HCT116 (cell line): Measurements from ENCODE around the gene CTSH. TPM values are rescaled to one million over a fixed set of nuclear protein-coding genes. Genes with fewer than 3 reads are reported as not detected.

ENCODE experiments used
- ATAC-seq: fragments of 200-7000 bp; cut with Tn5 transposase; 2 replicates; pipeline ENCODE4 v1.9.1; 2020; ENCODE audit warnings: mild to moderate bottlenecking, moderate library complexity
- BruUV-seq: library from RNA; stranded (reverse); fragments of 400-500 nt; replicated peaks from 2 replicates; lab custom pipeline; 2021; lab: Mats Ljungman, UMichigan
- CTCF ChIA-PET: fragments of 300-600 bp; sonication (Branson Sonifier 250); formaldehyde crosslinking; loops from one replicate; lab custom pipeline; 2021; ENCODE audit warnings: antibody characterized with exemption; lab: Charles Lee
- POLR2A ChIA-PET: fragments of 300-600, 350-600 bp; sonication (Branson Sonifier 250); formaldehyde crosslinking; loops from one replicate; lab custom pipeline; 2021; ENCODE audit warnings: antibody characterized with exemption; lab: Charles Lee
- RAD21 ChIA-PET, 2 experiments: fragments of 300-600 bp; sonication (Branson Sonifier 250); formaldehyde crosslinking; loops; one replicate each; lab custom pipeline; 2023; ENCODE audit warnings: low total read pairs in 2 of 2; ENCODE audit not compliant: uncharacterized antibody in 2 of 2, unreplicated experiment in 2 of 2, low non-redundant PET in 1 of 2; lab: Charles Lee
- DNase-seq: peaks from one replicate; pipeline ENCODE4 v3.0.0-alpha.2; 2010; ENCODE audit warnings: low read depth, low spot score
- H2AFZ ChIP-seq: fragments of 200-600 bp; shearing (Covaris generic), sonication (generic); 2 replicates; pipeline ENCODE4 v1.6.1; 2017; ENCODE audit warnings: low read depth, mixed run types, mixed read lengths, antibody characterized with exemption, low read length; ENCODE audit not compliant: poor library complexity, severe bottlenecking
- H3K27ac ChIP-seq: 2 replicates; pipeline ENCODE4 v1.5.1; 2012; ENCODE audit warnings: low read depth, low read length
- H3K27me3 ChIP-seq: fragments of 200-600 bp; sonication (generic); 2 replicates; pipeline ENCODE4 v1.6.1; 2016; ENCODE audit warnings: mixed run types, low read length, mixed read lengths; ENCODE audit not compliant: insufficient read depth
- H3K36me3 ChIP-seq, 2 experiments: fragments of 200-500 bp in 1 of 2; fragments of 200-600 bp in 1 of 2; sonication (Bioruptor generic) in 1 of 2; sonication (generic) in 1 of 2; 2 replicates each; pipeline versions ENCODE4 v1.5.1 to v1.6.1; 2014 to 2016; ENCODE audit warnings: low read length in 2 of 2, inconsistent platforms in 1 of 2, mixed read lengths in 1 of 2, mixed run types in 1 of 2; ENCODE audit not compliant: insufficient read depth in 2 of 2, control insufficient read depth in 1 of 2
- H3K4me1 ChIP-seq, 2 experiments: fragments of 200-600 bp in 1 of 2; sonication (generic) in 1 of 2; 2 replicates each; pipeline versions ENCODE4 v1.5.1 to v1.6.1; 2012 to 2017; ENCODE audit warnings: low read length in 2 of 2, inconsistent platforms in 1 of 2, mild to moderate bottlenecking in 1 of 2, mixed read lengths in 1 of 2, mixed run types in 1 of 2, moderate library complexity in 1 of 2; ENCODE audit not compliant: insufficient read depth in 2 of 2, control insufficient read depth in 1 of 2
- H3K4me2 ChIP-seq: fragments of 200-600 bp; sonication (generic); 2 replicates; pipeline ENCODE4 v1.6.1; 2017; ENCODE audit warnings: mixed run types, low read length, mixed read lengths
- H3K4me3 ChIP-seq, 2 experiments: fragments of 200-600 bp in 1 of 2; sonication (generic) in 1 of 2; replicated peaks in 1 of 2; 2 replicates each; pipeline ENCODE4 v1.5.1; 2011 to 2016; ENCODE audit warnings: low read length in 2 of 2, control low read depth in 1 of 2, low read depth in 1 of 2, mild to moderate bottlenecking in 1 of 2, mixed read lengths in 1 of 2, mixed run types in 1 of 2
- H3K79me2 ChIP-seq: fragments of 200-600 bp; sonication (generic); 2 replicates; pipeline ENCODE4 v1.6.1; 2017; ENCODE audit warnings: mild to moderate bottlenecking, mixed run types, low read length, moderate library complexity, mixed read lengths; ENCODE audit not compliant: insufficient read depth
- H3K9ac ChIP-seq: fragments of 200-600 bp; sonication (generic); 2 replicates; pipeline ENCODE4 v1.6.1; 2016; ENCODE audit warnings: low read length, mixed read lengths
- H3K9me2 ChIP-seq: fragments of 200-600 bp; sonication (generic), shearing (Covaris generic); 2 replicates; pipeline ENCODE4 v1.6.1; 2017; ENCODE audit warnings: mixed run types, mild to moderate bottlenecking, moderate library complexity; ENCODE audit not compliant: insufficient read depth
- H3K9me3 ChIP-seq, 2 experiments: fragments of 200-500 bp in 1 of 2; fragments of 200-600 bp in 1 of 2; sonication (Bioruptor generic) in 1 of 2; sonication (generic) in 1 of 2; 2 replicates each; pipeline ENCODE4 v1.6.1; 2014 to 2017; ENCODE audit warnings: low read length in 2 of 2, mixed read lengths in 2 of 2, inconsistent platforms in 1 of 2, low read depth in 1 of 2, mild to moderate bottlenecking in 1 of 2, mixed run types in 1 of 2, moderate library complexity in 1 of 2; ENCODE audit not compliant: control insufficient read depth in 1 of 2, insufficient read depth in 1 of 2
- H4K20me1 ChIP-seq: fragments of 200-600 bp; sonication (generic), shearing (Covaris generic); 2 replicates; pipeline ENCODE4 v1.6.1; 2017; ENCODE audit warnings: mixed run types, mild to moderate bottlenecking, moderate library complexity; ENCODE audit not compliant: insufficient read depth
- ELF1 ChIP-seq: IDR thresholded peaks from 2 replicates; pipeline ENCODE4 v1.6.1; 2012; ENCODE audit warnings: low read depth, borderline replicate concordance
- MAX ChIP-seq: IDR thresholded peaks from 2 replicates; pipeline ENCODE4 v1.6.1; 2012
- POLR2A ChIP-seq: IDR thresholded peaks from 2 replicates; pipeline ENCODE4 v1.7.0; 2011; ENCODE audit warnings: borderline replicate concordance; ENCODE audit not compliant: insufficient read depth, insufficient read length; ENCODE audit errors: extremely low read depth
- POLR2AphosphoS5 ChIP-seq: IDR thresholded peaks from 2 replicates; pipeline ENCODE4 v1.6.1; 2011; ENCODE audit warnings: mild to moderate bottlenecking, low read depth, low read length, moderate library complexity
- REST ChIP-seq: IDR thresholded peaks from 2 replicates; pipeline ENCODE4 v1.6.1; 2012; ENCODE audit warnings: low read depth
- SP1 ChIP-seq: IDR thresholded peaks from 2 replicates; pipeline ENCODE4 v1.6.1; 2012; ENCODE audit warnings: low read depth
- intact Hi-C: fragments of 100-400 bp; cut with micrococcal nuclease; formaldehyde crosslinking; loops from 2 replicates; pipeline ENCODE4 v1.10.0; 2022
- total RNA-seq: library from RNA; stranded (reverse); gene quantifications from one replicate; pipeline ENCODE4 v1.2.1, GENCODE V29; 2021; ENCODE audit not compliant: unreplicated experiment
- TF ChIP-seq, protein P1 (sequence below): IDR thresholded peaks from 2 replicates; pipeline ENCODE4 v1.6.1; 2011; ENCODE audit warnings: mild to moderate bottlenecking, low read length, moderate library complexity; ENCODE audit not compliant: insufficient replicate concordance; ENCODE audit errors: extremely low read depth

CTSH gene
- total RNA-seq, 1 experiment from 2014 or later: 37.5 TPM

DNA sequence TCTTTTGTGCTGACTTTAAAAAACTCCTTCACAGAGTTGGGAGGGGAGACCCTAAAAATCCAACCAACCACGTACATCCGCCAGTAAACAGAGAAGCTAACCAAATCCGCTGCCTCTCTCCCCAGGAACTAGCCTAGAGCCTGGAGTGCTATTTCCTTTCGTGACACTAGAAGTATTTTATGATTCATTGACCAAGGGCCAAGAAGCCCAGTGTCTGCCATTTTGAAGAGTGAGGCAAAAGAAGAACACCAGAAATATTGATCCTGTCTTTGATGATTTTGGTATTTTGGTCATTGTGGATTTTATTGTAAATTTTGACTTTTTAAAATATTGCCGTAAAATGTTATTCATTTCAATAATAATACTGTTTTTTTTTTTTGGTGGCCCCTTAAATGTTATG lies 10.5 kb upstream of the CTSH start:
- intact Hi-C loops: no loop called here
- ATAC-seq (no peak), DNase-seq (no peak)
- TF ChIP-seq REST (no peak), MAX (no peak), POLR2A (no peak)
- H3K36me3 ChIP-seq: no peaks in the 10 kb centered on the region
- H3K79me2 ChIP-seq: no peaks in the 10 kb centered on the region
- peaks cover 12 to 23% of the 10 kb centered on the region in 2 experiments; a peak in 3 of 4 replicates for H3K4me1 ChIP-seq
- BruUV-seq: no TSS peak
- no peak overlapping the region for H2AFZ ChIP-seq
- CTCF ChIA-PET: no interaction called here
- H4K20me1 ChIP-seq: no peaks in the 10 kb centered on the region
- no peaks in the 10 kb centered on the region for H3K27me3 ChIP-seq
- POLR2A ChIA-PET: no interaction called here
- no peak overlapping the region for H3K4me3 ChIP-seq
- no peak overlapping the region for H3K4me2 ChIP-seq
- H3K9me3 ChIP-seq: no peaks in the 10 kb centered on the region
- H3K27ac ChIP-seq: no peak overlapping the region
- no peaks in the 10 kb centered on the region for H3K9me2 ChIP-seq
- H3K9ac ChIP-seq: no peak overlapping the region
- RAD21 ChIA-PET: no interaction called here

DNA sequence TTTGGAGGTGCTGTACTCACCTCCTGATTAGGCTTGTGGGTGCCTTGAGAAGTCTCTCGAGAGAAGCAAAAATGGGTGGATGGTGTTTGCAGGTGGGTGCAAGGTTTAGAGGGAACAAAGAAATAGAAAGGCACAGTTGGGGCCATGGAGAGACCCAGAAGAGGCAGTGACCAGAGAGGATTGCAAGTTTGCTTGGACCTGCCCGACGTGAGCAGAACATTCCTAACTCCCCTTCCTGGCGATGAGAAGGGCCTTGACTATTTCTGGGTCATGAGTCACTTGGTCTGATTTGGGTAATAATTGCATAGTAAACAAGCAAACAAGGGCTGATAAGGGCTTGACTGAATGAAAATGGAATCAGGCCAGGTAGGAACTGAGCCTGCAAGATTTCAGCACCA lies 7.0 kb upstream of the CTSH start:
- H3K4me3 ChIP-seq: 0 out of 4 replicates have a peak overlapping the region, but pooled peaks of 1 of the 2 experiments have one; percentile 1
- no peaks in the 10 kb centered on the region for H4K20me1 ChIP-seq
- H3K9me3 ChIP-seq: no peaks in the 10 kb centered on the region
- H3K36me3 ChIP-seq: no peaks in the 10 kb centered on the region
- intact Hi-C loops: no loop called here
- ChIA-PET CTCF (no interaction called here), RAD21 (no interaction called here), POLR2A (interaction anchor here (0.6 kb wide), 1 partner anchor 1295 kb away, joined by 3 read pairs; no protein-coding TSS in a partner anchor)
- peaks cover 12 to 31% of the 10 kb centered on the region in 2 experiments; a peak in 3 of 4 replicates for H3K4me1 ChIP-seq
- H3K9me2 ChIP-seq: no peaks in the 10 kb centered on the region
- H2AFZ ChIP-seq: peak overlapping the region; percentile 70
- peak; percentile 37 for ATAC-seq
- no peaks in the 10 kb centered on the region for H3K79me2 ChIP-seq
- H3K27me3 ChIP-seq: no peaks in the 10 kb centered on the region
- no peak for DNase-seq
- BruUV-seq: no TSS peak
- H3K9ac ChIP-seq: 0 out of 2 replicates have a peak overlapping the region, but pooled peaks have one; percentile 0
- no peak overlapping the region for H3K27ac ChIP-seq
- peak overlapping the region; percentile 41 for H3K4me2 ChIP-seq
- no peak for TF ChIP-seq POLR2A
- no peak for TF ChIP-seq POLR2AphosphoS5
- TF ChIP-seq, protein P1, sequence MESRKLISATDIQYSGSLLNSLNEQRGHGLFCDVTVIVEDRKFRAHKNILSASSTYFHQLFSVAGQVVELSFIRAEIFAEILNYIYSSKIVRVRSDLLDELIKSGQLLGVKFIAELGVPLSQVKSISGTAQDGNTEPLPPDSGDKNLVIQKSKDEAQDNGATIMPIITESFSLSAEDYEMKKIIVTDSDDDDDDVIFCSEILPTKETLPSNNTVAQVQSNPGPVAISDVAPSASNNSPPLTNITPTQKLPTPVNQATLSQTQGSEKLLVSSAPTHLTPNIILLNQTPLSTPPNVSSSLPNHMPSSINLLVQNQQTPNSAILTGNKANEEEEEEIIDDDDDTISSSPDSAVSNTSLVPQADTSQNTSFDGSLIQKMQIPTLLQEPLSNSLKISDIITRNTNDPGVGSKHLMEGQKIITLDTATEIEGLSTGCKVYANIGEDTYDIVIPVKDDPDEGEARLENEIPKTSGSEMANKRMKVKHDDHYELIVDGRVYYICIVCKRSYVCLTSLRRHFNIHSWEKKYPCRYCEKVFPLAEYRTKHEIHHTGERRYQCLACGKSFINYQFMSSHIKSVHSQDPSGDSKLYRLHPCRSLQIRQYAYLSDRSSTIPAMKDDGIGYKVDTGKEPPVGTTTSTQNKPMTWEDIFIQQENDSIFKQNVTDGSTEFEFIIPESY: no peak
- TF ChIP-seq REST: no peak
- TF ChIP-seq MAX: no peak
- no peak for TF ChIP-seq ELF1
- no peak for TF ChIP-seq SP1
